Activated CD8-positive, alpha-beta memory T cell treated with anti-CD3 and anti-CD28 coated beads for 1 hour (primary cell): ENCODE results near the gene SLC6A19.

Source experiments
- DNase-seq, 2 donors: peaks; one replicate each; pipeline ENCODE4 v3.0.0-alpha.2; 2020; ENCODE audit warnings: low read depth in 1 of 2; ENCODE audit errors: extremely low read depth in 1 of 2

SLC6A19 gene

GRCh38 chr5:1193591-1193985 lies 7.8 kb upstream of the SLC6A19 start:
- DNase-seq, result no peak

DNA sequence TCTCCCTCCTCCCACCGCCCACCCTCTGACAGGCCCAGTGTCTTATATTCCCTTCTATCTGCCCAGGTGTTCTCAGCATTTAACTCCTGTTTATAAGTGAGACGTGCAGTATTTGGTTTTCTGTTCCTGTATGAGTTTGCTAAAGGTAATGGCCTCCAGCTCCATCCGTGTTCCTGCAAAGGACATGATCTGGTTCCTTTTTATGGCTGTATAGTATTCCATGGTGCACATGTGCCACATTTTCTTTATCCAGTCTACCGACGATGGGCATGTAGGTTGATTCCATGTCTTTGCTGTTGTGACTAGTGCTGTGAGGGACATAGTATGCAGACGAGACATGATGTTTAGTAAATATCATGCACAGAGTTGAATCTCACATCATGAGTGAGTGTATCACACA lies 7.0 kb upstream of the SLC6A19 start:
- DNase-seq, result no peak

DNA sequence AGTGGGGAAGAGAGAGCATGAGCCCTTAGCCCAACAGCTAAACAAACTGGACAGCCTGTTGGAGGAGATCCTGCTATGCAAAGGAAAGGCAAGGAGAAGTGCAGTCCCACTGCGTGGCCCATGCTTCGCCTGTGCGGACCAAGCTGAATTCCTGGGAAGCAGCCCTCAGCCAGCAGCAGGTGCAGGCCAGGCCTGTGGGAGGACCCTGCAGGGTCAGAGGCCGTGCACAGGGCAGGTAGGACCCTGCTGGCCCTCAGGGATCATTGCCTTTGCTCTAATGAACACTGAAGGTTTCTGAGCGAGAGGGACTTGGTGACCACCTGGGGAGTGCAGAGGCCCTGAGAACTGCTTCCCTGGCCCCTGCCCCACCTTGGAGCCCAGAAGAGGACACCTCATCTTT lies 6.0 kb upstream of the SLC6A19 start:
- no peak for DNase-seq

DNA sequence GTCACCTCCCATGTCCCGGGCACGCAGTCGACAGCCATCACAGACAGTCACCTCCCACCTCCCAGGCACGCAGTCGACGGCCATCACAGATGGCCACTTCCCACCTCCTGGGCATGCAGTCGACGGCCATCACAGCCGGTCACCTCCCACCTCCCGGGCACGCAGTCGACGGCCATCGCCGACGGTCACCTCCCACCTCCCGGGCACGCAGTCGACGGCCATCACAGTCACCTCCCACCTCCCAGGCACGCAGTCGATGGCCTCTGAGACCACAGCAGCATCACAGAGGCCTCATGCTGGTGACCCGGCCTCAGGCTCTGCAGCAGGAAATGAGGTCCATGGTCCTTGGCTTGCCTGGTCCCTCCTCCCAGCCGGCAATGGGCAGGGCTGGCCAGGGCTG lies 5.5 kb upstream of the SLC6A19 start:
- no peak for DNase-seq

DNA sequence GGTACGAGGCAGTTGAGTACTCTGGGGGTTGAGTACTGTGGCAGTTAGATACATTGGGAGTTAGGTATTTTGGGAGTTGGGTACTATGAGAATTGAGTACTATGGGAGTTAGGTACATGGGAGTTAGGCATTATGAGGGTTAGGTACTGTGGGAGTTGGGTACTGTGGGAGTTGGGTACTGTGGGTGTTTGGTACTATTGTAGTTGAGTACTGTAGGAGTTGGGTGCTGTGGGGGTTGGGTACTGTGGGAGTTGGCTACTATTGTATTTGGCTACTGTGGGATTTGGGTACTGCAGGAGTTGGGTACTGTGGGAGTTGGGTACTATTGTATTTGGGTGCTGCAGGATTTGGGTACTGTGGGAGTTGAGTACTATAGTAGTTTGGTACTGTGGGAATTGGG lies 4.8 kb upstream of the SLC6A19 start:
- DNase-seq, result no peak

- DNase-seq, result no peak
These were observed 3.3 kb upstream of the SLC6A19 start for GRCh38 chr5:1197876-1198666.

GRCh38 chr5:1199340-1199648 lies 2.1 kb upstream of the SLC6A19 start:
- no peak for DNase-seq

DNA sequence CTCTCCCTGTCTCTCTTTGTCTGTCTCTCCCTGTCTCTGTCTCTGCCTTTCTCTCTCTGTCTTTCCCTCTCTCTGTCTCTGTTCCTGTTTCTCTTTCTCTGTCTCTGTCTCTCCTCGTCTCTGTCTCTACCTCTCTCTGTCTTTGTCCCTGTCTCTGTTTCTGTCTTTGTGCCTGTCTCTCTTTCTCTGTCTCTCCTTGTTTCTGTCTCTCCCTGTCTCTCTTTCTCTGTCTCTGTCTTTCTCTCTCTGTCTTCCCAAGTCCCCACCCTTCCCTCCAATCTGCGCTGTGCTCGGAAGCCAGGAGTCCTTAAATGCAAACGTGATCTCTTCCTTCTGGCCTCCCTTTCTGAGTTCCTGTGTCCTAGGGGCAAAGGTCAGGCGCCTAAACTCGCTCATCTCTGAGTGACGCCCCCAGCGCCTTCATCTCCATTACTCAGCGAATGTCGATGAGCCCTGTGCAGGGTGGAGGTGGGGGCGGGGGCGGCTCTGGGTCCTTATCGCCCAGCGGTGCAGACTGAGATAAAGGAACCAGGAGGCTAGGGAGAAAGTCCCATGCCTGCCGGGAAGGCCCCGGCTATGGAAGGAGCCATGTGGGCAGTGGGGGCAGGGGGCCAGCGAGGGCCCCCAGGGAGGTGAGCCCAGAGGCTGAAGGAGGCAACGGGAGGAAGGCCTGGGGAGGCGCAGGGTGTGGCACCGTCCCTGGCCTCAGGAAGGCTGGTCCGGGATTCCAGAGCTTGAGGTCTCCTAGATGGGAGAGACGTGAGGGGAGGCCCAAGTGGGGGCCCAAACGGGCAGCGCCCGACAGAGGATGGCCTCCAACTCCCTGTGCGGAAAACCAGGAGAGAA lies 1.5 kb upstream of the SLC6A19 start:
- DNase-seq, result no peak

GRCh38 chr5:1200495-1201326 lies 684 bp upstream of the SLC6A19 start:
- no peak for DNase-seq

- DNase-seq, result no peak
These were observed 817 bp downstream of the SLC6A19 start for GRCh38 chr5:1202026-1202797.

GRCh38 chr5:1202798-1203185 lies 1.4 kb downstream of the SLC6A19 start:
- no peak for DNase-seq

DNA sequence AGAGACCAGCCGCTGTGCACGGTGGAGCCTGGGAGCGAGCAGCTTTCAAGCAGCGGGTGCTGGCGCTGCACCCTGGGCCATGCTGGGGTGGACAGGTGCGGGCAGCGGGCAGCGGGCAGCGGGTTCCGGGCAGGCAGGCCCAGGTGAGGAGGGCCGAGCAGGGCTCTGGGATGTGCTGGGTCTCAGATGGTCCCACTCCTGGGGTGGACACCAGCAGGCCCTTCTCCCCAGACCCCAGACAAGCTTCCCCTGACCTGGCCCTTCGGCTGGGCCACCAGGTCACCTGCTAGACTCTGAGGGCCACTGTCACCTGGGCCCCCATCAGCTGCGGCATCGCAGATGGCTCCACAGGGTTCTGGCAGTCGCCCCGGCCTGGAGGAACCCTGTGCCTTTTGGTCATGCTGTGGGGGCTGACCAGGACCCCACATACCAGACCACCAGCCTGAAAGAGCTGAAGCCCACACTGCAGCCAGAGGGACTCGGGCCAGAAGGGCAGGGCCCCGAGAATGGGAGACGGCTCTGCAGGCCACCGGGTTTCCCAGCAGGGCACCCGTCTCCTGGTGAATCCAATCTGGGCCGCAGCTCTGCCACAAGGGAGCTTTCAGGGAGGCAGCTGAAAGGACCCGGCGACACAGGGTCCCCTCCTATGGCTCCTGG lies 2.0 kb downstream of the SLC6A19 start:
- DNase-seq, result no peak

DNA sequence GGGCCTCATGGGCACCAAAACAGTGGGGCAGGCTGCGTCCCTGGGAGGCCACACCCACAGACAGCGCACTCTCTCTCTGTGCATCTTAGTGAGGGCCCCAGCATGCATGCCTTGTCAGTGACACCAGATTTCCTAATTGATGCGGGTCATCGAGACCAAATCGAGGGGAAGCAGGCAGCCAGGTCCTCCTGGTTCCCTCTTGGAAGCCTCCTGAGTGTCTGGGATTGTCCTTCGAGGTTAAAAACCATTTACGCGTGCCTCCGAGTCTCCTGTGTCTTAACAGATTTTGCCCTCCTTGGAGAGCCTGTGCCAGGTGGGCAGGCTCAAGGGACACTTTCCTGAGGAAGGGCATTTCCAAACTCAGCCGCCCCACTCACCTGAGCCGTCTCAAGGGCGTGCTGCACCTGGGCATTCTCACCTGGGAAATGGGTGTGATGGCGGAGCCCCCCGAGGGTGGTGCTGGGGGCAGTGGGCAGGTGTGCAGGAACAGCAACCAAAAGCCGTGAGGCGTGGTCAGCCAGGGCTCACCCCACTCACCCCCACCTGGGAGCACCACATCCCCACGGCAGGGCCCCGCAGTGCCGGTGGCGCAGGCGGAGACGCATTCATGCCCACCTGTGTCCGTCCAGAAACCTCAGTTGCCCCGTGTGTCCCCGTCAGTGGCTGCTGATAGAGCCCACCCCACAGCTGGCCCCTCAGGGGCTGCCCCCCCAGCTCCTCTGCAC lies 2.7 kb downstream of the SLC6A19 start:
- DNase-seq, result no peak

DNA sequence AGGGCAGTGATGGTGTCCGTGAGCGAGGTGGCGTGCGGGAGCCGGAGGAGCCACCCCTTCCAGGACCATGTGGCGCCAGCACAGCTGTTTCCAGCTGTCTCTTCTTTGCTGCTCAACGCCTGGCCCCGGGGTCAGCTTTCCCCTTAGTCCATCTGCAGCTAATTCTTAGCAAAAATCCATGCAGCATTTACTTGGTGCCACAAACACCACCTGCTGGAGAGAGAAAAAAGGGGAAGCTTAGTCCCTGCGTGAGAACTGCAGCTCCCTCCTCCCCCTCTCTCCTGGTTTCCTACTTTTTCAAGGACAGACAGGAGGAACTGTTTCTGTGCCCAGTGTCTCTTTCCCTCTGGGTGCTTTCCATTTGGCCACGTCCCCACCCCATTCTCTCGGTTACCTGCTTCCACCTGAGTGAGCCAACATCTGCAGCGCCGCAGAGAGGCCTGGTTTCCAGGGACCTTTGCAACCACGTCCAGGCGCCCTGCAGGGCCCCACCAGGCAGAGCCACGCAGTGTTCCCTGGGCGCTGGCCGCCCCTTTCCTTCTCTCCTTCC lies 3.4 kb downstream of the SLC6A19 start:
- DNase-seq, result no peak

- DNase-seq, result no peak
These were observed 4.1 kb downstream of the SLC6A19 start for GRCh38 chr5:1205255-1206180.

GRCh38 chr5:1206521-1207412 lies 5.4 kb downstream of the SLC6A19 start:
- DNase-seq, result no peak

DNA sequence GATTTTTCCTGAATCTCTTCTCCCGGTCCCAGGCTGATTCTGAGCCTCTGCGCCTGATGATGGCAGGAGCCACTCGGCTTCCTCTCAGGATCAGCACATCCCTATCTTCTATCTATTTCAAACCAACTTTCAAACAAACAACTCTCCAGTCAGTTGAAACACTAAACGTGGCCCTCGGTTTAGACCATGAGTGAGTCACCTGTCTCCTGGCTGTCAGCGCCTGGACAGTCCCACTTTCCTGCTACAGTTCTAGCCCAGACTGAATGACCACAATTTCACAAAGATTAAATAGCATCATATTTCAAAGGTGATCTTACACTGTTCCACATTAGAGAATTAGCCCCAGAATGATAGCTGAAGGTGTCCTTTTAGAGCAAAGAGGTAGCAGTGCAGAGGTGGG lies 6.2 kb downstream of the SLC6A19 start:
- no peak for DNase-seq
